Activated CD4-positive, alpha-beta T cell treated with anti-CD3 and anti-CD28 coated beads for 48 hours (primary cell): ENCODE measurements around the gene SLC6A19.
"Not testable (repeated sequence)": the region's sequence is repeated elsewhere in the genome, so short reads cannot be mapped to it uniquely, and the experiment has no call there.

Experiments
- DNase-seq: peaks from one replicate; pipeline ENCODE4 v3.0.0-alpha.2; 2020

SLC6A19 gene

DNA sequence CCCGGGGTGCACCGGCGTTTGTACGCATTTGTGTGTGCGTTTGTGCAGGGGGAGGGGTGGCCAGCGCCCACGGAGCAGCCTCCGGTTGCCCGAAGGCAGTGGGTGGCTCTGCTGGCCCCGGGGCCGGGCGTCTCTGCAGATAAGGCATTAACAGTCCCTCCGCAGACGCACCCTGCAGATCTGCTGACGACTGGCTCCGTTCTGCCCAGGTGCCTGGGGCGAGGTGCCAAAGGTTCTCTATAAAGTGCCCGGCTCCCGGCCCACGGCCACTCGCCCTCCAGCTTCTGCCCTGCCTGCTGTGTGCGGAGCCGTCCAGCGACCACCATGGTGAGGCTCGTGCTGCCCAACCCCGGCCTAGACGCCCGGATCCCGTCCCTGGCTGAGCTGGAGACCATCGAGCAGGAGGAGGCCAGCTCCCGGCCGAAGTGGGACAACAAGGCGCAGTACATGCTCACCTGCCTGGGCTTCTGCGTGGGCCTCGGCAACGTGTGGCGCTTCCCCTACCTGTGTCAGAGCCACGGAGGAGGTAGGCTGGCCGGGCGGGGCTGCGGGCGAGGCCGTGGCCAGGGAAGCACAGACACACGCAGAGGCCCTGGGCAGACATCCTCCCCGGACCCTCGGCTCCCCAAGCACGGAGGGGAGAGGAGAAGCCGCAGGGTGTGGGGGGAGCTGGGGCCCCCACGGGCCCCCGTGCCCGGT lies at the start of gene SLC6A19:
TSS of gene SLC6A19 (plus strand) at position 269 of the 699 bp plus-strand sequence. CDS start at position 325, 56 bp downstream.
- DNase-seq, result no peak

DNA sequence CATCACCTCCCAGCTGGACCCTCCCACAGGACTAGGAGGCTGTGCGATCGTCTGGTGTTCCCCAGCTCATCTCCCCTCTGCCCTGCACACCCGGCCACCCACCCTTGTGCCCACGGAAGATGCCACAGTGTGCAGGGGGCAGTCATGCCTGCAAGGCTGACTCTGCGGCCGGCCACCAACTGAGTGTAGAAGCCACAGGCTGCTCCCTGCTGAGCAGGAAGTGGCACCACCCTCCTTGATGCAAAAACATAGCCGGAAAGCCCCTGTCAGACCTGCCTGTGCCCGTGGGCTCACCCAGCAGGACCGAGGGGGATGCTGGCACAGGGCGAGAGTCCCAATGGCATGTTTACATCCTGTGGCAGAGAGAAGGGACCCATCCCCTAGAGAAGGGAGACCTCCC lies 49.2 kb upstream of the SLC6A19 start:
- no peak for DNase-seq

DNA sequence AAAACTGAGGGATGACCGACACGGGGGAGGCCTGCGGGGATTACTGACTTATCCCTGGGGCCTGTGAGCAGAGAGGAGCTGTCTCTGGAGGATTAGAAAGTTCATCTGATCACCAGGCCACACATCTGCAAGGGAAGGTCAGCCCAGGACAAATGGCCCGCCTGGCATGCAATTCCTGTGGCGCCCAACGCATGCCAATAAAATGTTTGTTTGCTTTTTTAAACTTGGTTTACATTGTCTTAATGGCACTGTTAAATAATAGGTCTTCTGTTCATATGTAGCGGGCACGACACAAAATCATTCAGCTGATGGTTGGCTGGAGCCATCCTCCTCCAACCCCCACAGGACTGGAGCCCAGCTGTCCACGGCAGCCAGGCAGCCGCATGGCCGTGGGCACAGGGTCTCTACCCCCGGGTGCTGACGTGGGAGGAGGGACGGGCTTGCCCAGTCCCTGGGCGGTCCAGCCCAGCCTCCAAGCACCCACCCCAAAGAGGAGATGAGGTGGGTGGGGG lies 48.6 kb upstream of the SLC6A19 start:
- DNase-seq, result no peak

DNA sequence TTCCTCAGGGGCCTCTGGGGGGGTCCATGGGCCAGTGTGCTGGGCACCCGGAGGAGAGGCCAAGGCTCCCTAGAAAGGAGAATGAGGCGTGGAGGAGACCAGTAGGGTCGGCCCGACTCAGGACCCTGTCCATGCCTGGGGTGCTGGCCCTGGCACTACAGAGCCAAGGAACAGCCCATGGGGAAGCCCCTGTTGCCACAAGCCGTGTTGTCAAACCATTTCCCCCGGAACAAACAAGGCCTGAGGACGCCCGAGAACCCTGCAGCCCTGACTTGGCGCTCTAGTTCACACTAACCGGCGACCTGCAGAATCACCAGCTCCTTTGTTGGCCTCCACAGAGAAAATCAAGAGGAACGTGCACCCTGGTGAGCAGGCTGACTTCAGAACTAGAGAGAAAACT lies 48.0 kb upstream of the SLC6A19 start:
- no peak for DNase-seq

DNA sequence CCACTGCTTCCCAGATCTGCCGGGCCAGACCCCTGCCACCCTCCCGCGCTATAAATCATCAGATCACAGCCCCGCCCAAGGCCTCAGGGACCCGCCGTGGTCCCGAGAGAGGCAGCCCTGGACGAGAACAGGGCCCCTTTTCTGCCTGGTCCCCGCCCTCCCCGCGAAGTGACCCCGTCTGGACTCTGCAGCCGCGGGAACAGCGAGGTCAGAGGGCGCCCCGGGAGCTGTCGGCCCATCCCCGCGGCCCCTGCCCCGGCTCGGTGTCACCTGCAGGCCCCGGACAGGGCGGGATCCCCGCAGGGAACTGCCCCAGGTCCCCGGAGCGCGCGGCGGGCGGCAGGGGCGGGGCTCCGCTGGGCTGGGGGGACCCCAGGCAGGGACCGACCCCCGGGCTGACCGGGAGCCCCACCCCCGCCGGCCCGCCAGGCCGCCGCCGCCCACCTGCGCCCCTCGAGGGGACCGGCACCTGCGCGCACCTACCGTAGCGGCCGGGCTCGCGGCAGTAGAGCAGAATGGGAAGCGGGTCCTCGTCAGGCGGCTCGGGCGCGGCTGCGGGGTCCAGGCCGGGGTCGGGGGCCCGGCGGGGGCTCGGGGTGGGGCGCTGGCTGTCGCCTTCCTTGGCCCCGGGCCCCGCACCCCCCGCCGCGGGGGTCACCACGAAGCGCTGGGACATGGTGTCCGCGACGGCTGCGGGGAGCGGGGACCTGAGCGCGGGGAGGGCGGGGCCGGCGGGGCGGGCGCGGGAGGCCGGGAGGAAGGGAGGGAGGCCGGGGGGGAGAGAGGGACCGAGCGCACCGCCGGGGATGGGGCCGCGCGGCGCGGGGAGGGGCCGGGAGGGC lies 46.0 kb upstream of the SLC6A19 start:
- DNase-seq, result no peak

DNA sequence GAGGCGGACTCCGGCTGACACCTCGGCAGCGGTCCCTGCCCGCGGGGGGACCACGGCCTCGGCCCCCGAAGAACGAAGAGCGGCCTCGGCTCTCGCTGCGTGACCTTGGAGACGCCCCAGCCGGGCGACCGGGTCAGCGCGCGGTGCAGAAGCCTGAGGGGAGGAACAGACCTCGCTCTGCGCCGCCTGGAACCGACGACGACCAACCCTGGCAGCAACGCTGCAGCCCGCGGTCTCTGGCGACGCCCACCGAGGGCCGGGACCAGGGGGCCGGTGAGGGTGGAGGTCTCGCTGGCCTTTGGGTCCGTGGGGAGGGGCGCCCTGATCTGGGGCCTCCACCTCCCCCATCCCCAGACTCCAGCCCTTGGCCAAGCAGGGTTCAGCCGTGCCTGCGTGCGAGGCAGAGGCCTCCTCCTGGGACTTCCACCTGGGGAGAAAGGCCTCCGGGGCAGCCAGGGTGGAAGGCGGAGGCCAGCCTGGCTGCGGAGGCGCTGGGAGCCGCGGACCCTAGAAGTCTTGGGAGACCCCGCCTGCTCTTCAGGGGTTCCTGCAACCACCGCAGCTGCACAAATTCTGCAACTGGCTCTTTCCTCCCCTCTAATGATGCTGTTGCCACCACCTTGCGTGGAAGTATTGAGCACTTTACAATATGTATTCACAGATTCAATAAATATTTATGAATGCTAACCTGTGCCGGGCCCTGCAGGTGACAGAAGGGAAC lies 45.2 kb upstream of the SLC6A19 start:
- no peak for DNase-seq

DNA sequence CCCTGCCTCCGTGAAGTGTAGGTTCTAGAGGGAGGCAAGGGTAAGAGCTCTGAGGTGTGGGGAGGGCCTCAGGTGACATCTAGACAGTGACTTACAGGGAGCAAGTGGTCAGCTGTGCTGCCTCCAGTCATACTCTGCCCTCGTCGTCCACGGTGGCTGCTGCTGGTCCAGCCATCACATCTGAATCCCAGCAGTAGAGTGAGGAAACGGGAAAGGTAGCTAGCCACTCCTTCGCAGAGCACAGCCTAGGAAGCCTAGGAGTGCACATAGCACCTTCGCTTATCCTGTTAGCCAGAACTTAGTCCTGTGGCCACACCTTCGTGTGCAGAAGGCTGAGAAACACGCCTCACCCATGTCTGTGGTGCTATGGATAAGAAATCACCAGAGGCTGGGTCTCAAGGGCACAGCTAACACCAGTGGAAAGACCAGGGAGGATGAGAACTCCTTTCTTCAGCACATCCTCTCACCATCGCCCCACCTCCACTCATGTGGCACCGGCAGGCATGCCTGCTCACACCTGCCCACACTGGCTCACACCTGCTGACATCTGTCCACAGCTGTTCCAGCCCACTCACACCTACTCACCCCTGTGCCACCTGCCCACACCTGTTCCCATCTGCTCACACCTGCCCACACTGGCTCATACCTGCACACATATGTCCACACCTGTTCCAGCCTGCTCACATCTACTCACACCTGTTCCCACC lies 44.5 kb upstream of the SLC6A19 start:
- DNase-seq, result no peak

DNA sequence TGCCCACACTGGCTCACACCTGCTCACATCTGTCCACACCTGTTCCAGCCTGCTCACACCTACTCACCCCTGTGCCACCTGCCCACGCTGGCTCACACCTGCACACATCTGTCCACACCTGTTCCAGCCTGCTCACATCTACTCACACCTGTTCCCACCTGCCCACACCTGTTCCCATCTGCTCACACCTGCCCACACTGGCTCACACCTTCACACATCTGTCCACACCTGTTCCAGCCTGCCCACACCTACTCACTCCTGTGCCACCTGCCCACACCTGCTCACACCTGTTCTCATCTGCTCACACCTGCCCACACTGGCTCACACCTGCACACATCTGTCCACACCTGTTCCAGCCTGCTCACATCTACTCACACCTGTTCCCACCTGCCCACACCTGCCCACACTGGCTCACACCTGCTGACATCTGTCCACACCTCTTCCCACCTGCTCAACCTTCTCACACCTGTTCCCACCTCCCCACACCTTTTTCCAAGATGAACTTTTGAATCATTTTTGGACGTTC lies 43.9 kb upstream of the SLC6A19 start:
- DNase-seq, result not testable (repeated sequence)

DNA sequence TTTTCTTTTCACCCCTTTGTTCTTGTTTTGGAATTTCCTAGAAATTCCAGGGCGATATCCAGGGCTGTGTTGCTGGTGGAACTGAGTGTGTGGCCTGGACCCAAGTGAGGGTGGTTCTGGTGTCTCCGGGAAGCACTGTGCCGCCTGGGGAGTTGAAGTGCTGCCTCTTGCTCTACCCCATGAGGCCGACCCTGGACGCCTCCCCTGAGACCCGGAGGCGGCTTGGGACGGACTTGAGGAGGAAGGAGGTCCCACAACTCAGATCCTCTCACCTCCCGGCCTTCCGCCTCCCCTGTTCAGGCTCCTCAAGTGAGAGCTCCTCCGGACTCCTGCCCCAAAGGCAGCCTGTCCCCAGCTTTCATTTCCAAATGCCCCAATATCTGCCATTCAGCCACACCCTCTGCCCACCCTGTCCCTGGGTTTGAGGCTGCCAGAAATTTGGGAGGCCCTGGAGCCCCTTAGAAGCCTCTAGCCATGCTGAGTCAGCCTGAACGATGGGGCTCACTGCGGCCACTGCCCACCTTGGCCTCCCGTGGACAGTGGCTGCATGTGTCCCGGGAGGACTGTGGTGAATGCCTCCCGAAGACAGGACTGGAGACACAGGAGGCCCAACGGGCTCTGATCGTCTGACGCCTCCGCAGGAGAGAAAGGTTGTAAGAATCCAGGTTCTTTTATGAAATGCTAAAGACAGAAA lies 42.6 kb upstream of the SLC6A19 start:
- DNase-seq, result no peak

DNA sequence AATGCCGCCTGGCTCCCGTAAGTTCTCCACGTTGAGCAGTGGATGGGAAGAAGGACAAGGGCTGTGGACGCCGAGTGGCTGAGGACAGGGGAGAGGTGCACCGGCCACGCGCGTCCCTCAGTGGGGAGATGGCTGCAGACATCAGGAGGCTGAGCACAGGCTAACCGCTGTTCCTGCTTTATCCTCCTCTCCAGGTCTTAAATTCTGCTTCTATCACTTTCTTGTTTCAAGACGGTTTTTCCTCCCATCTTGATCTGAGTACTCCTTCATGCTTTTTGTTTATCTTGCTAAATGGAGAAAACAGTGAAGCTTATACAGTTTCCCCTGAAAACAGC lies 42.1 kb upstream of the SLC6A19 start:
- DNase-seq, result no peak

DNA sequence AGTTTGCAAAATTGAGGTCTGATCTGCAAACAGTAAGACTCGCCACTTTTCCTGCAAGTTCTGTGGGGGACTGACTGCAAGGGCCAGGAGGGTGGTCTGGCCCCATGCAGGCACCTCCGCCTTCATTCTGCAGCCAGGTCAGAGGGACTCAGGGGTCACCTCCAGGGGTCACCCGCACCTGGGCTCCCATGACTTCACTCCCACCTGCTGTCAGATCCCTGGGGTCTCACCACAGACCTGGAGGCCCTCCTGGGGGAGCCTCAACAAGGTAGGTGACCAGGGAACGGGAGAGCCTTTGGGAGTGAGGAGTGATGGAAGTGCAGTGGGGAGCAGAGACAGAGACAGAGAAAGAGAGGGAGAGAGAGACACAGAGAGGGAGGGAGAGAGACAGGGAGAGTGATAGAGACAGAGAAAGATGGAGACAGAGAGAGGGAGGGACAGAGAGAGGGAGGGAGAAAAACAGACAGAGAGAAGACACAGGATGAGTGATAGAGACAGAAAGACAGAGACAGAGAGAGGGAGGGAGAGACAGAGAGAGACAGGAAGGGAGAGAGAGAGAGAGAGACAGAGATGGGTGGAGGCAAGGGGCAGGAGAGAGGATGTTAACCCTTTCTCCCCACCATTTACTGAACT lies 41.5 kb upstream of the SLC6A19 start:
- DNase-seq, result no peak

DNA sequence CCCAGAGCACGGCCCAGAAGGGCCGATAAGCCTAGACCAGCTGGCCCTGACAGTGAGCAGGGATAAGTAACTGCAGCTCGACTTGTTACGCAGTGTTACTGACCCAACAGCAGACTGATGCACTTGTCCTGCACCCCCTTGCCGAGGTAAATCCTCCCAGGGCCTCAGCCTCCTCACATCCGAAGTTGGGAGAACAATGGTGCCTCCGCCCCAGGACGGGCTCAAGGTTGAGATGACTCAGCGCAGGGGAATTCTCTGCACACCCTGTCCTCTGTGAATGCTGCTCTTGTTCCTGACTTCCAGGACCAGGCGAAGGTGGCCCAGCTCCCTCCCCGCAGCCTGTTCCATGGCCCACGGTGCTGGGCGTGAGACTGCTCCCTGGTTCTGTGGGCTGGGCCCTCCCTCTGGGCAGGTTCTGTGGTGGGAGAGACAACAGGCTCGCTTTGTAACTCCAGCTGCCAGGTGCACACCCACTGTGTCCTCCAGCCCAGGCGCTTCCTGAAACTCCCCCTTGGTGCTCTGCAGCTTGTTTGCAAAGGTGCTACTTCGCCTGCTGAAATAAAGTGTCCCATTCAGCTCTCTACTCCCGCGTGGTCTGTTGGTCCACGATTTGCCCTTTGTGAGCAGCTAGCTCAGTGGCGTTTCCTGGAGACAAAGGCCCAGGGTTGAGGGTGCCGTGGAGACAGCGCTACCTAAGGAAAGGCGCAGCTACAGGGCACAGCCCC lies 40.1 kb upstream of the SLC6A19 start:
- DNase-seq, result no peak

DNA sequence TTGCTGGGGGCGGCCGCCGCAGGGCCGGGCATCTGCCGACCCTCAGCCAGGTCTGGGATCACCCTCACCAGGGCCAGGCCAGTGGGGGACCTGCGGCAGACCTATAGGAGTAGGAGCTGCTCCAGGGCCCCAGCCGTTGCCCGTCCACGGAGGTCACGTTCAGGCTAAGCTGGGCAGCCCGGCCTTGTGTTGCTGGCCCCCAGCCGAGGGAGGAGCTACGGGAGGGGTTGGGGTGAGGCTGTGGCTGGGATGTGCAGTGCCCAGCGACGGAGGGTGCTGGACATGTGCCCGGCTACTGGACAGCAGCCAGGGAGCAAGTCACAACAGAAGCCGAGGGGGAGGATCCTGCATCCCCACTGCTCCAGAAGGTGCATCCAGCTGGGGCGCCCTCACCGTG lies 39.6 kb upstream of the SLC6A19 start:
- DNase-seq, result no peak

DNA sequence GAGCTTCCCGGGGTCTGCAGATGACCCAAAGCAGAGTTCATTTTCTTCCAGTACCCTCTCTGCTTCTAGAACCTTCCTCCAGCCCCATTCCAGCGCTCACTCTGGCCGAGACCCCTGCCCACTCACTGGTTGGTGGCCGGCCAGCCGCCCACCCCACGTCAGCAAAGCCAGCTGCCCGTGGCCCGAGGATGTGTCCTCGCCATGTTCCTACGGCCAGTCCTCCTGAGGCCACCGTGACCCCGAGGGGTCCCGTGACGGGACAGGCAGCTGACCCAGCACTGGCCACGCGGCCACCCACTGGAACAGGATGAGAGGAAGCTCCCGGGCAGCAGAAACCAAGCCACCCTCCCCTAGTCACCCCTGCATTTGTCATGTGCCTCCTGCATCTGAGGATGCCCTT lies 39.1 kb upstream of the SLC6A19 start:
- no peak for DNase-seq

DNA sequence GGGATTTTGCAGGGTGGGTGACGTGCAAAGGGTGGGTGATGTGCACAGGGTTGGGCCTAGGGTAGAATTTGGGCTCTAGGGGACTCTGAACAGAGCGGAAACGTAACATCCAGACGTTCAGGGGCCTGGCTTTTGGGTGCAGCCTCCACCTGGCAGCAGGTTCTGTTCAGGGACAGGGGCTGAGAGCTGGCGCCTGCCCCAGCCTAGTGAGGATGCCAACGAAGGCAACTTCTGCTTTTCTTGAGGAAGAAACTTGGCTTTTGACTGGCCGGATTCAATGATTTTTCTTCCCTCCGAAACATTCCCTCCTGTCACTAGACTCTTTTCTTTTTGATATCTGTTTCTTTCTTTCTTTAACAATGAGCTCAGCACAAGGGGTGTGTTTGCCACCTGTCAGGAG lies 38.6 kb upstream of the SLC6A19 start:
- no peak for DNase-seq

DNA sequence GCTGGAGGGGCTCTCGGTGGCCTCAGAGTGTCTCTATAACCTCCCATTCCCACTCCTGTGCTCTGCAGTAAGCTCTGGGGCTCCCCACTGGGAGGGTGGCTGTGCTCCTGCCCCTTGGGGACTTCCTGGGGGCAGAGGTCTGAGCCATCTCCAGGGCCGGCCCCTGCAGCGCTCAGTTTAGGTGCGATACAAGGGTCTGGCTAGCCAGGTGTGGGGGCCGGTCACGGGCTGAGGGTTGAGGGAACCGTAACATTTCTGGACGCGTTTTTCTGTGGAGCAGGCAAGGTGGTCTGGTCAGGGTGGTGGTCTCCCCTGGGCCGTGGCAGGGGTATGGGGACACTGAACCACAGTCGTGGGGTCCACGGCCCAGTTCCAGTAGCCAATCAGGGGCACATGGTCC lies 38.0 kb upstream of the SLC6A19 start:
- no peak for DNase-seq

DNA sequence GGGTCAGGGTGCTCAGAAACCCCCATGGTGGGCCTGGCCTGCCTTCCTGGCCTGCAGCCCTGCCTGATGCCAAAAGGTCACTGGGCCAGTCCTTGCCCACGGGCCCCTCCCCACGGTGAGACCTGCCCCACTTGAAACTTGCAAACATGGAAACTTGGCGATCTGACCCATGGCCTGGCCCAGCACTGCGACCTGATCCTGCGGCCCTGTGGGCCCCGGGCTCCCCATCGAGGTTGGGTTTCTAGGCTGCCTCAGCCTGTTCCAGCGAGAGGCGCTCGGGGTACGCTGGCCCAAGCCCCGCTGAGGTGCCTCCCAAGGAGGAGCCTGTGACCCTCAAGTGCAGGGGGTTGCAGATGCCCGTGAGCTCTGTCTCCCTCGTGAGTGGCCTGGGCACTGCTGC lies 37.5 kb upstream of the SLC6A19 start:
- DNase-seq, result no peak

DNA sequence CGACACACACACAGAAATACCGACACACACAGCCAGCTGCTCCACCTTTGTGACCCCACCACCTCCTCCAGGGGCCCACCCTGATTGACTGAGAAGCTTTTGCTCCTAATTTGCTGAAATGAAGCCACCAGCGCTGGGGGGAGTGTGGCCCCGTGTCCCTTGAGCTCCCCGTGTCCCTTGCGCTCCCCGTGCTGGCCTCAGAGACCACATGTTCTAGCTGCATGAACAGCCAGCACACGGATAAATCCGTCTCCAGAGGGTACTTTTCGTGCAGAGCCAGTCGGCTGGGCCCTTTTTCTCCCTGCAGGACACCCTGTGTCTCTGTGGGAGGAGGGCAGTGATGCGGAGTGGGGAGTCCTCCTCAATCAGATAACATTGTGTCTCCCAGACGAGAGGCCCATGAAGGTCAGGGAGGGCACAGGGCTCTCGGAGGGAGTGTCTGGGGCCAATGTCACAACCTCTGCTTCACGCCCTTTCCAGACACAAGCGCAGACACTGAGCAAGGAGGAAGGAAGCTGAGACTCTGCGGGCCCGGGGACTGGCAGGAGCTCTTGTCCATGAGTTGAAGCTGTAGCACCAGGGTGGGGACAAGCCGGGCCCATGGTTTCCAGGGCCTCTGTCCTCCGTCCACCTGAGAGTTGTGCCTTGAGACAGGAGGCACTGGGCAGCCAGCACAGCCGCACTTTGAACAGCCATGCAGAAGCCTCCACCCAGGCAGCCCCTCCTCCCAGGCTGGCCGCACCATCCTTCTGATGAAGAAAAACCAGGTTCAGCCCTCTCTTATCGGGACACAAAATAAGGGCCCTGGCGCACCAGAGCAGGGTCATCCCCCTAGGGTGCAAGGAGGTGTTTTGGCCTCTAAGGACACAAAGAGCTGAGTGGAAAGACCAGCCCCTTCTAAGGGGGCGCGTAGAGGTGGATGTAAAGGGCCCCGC lies 36.4 kb upstream of the SLC6A19 start:
- DNase-seq, result no peak

DNA sequence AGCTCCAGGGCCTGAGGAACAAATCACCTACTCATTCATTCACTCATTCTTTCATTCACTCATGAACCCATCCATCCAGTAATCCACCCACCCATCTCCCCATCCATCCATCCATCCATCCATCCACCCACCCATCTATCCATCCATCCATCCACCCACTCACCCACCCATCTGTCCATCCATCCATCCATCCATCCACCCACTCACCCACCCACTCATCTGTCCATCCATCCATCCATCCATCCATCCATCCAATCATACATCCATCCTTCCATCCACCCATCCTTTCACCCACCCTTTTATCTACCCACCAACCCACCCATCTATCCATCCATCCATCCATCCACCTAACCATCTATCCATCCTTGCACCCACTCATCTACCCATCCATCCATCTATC lies 35.5 kb upstream of the SLC6A19 start:
- no peak for DNase-seq

DNA sequence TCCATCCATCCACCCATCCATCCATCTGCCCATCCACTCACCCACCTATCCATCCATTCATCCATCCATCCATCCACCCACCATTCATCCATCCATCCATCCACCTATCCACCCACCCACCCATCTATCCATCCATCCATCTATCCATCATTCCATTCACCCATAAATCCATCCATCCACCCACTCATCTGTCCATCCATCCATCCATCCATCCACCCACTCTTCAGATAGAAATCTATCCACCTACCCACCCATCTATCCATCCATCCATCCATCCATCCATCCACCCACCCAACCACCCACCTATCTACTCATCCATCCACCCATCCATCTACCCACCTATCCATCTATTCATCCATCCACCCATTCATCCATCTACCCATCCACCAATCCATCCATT lies 35.0 kb upstream of the SLC6A19 start:
- no peak for DNase-seq
